Mucosa of stomach (tissue), 1 donor: ENCODE data around the gene CDC123.
"Not testable (repeated sequence)": the region's sequence is repeated elsewhere in the genome, so short reads cannot be mapped to it uniquely, and the experiment has no call there.

Source experiments
- H3K27me3 ChIP-seq: one replicate; pipeline ENCODE4 v1.7.0; 2013; ENCODE audit warnings: mild to moderate bottlenecking, low read length; ENCODE audit not compliant: control insufficient read depth, insufficient read depth
- H3K36me3 ChIP-seq: one replicate; pipeline ENCODE4 v1.7.0; 2013; ENCODE audit warnings: low read length; ENCODE audit not compliant: control insufficient read depth, insufficient read depth
- H3K4me1 ChIP-seq: one replicate; pipeline ENCODE4 v1.7.0; 2013; ENCODE audit warnings: mild to moderate bottlenecking, low read length; ENCODE audit not compliant: control insufficient read depth, insufficient read depth
- H3K4me3 ChIP-seq: one replicate; pipeline ENCODE4 v1.7.0; 2013; ENCODE audit warnings: low read length
- H3K9ac ChIP-seq: one replicate; pipeline ENCODE4 v1.7.0; 2013; ENCODE audit warnings: mild to moderate bottlenecking, low read length, moderate library complexity
- H3K9me3 ChIP-seq: one replicate; pipeline ENCODE4 v1.7.0; 2013; ENCODE audit warnings: mild to moderate bottlenecking, low read length, moderate library complexity; ENCODE audit not compliant: control insufficient read depth
- donor health status: Pancreatic carcinoma.

Gene CDC123

DNA sequence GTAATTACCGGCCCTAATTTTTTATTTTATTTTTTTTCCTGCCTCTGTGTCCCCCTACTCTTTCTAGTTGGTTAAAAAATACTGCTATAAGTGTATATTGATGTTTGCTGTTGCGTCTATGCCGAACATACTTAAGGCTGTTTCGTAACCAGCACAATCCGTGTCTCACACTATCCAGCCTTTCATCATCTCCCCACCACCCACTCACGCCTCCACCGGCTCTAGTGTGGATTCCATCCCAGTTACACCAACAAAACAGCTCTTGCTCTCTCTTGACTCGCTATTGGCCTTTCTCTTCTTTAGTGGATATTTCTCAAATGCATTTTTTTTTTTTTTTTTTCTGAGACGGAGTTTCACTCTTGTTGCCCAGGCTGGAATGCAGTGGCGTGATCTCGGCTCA is 83.3 kb downstream of the CDC123 start:
- Histone ChIP-seq H3K4me1 (no peaks in the 10 kb centered on the region), H3K27me3 (no peaks in the 10 kb centered on the region), H3K9me3 (no peaks in the 10 kb centered on the region), H3K4me3 (no peak overlapping the region), H3K9ac (no peak overlapping the region), H3K36me3 (no peaks in the 10 kb centered on the region)

DNA sequence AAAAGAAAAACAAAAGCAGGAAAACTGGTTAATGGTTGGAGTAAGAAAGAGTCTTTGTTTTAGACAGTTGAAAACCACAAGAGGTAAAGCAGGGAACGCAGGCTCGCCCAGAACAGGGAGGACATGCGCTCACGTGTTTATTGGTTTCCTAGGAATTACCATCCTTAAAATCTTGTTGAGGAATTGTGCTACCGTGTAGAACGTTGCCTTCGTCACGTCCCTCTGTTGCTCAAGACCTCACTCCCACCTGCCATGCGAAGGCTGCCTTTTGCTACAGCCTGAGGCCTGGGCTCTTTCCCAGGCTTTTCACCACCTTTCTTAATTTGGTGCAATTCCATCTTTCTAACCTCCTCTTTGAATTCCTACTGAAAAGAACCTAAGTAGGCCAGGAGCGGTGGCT is 91.8 kb downstream of the CDC123 start:
- H3K27me3 ChIP-seq, result no peaks in the 10 kb centered on the region
- H3K4me3 ChIP-seq, result no peak overlapping the region
- H3K4me1 ChIP-seq, result no peaks in the 10 kb centered on the region
- no peaks in the 10 kb centered on the region for H3K9me3 ChIP-seq
- no peak overlapping the region for H3K9ac ChIP-seq
- no peaks in the 10 kb centered on the region for H3K36me3 ChIP-seq

DNA sequence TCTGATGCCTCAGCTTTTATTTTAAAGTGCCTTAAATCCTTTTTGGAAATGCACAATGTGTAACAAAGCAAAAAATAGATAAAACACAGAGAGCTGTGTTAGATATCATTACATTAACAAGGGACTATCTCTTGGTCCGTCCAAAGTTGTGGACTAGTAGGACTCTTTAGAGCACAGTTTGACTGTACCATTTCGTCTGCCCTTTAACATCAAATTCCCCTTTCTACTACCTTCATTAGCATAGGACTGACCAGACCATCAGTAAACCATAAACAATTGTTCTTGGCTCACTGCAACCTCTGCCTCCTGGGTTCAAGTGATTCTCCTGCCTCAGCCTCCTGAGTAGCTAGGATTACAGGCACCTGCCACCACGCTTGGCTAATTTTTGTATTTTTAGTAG is 101.8 kb downstream of the CDC123 start:
- H3K27me3 ChIP-seq, H3K4me1 ChIP-seq, H3K36me3 ChIP-seq, H3K4me3 ChIP-seq, H3K9ac ChIP-seq, H3K9me3 ChIP-seq: not testable (repeated sequence)

DNA sequence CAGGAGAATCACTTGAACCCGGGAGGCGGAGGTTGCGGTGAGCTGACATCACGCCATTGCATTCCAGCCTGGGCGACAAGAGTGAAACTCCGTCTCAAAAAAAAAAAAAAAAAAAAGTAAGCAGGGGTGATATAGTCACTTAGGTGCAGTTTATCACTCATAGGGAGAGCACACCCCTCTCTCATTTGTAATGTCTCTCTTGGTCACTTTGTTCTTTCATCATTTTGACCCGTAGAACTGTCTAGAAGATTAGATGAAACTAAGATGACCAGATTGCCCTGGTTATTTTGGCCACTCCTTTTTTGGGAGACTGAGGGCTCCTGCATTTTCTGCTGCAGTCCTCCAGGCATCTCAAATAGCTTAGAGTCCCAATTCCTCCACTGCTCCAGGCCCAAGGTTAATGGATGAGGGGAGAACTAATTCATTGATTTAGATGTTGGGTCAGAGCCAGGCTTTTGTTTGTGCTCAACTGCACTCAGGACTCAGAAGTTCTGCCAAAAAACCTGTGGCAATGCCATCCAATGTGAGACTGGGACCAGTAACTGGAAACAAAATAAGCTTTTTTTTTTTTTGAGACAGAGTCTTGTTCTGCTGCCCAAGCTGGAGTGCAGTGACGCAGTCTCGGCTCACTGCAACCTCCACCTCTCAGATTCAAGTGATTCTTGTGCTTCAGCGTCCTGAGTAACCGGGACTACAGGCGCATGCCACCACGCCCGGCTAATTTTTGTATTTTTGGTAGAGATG is 103.4 kb downstream of the CDC123 start:
- Histone ChIP-seq H3K9ac (no peak overlapping the region), H3K36me3 (no peaks in the 10 kb centered on the region), H3K27me3 (no peaks in the 10 kb centered on the region), H3K4me3 (no peak overlapping the region), H3K9me3 (no peaks in the 10 kb centered on the region), H3K4me1 (no peaks in the 10 kb centered on the region)
